HG02678 (cell line): ENCODE data around the gene PALD1.

Experiments used
- ATAC-seq: cut with Tn5 transposase; IDR thresholded peaks from one replicate; pipeline ENCODE4 v1.9.1; 2021; ENCODE audit warnings: mild to moderate bottlenecking, moderate library complexity; ENCODE audit not compliant: unreplicated experiment

Gene PALD1

DNA sequence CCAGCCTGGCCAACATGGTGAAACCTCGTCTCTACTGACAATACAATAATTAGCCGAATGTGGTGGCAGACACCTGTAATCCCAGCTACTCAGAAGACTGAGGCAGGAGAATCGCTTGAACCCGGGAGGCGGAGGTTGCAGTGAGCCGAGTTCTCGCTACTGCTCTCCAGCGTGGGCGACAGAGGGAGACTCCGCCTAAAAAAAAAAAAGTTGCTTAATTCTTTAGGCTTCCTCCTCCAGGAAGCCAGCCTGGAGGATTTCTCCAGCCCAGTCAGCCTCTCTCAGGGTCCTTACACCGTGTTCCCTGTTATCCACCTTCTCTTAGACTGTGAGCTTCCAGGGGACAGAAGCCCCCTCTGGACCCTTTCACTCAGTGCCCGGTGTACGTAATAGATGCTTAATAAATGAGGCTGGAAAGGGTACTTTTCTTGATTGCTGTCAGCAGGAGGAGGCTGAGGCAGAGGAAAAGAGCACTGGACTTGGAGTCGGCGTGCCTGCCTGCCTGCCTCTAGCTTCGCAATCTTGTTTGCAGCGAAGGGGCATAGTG, 20.7 kb upstream of the PALD1 start:
- no peak for ATAC-seq

GRCh38 chr10:70458329-70459060, 20.1 kb upstream of the PALD1 start:
- ATAC-seq = no peak

- ATAC-seq = no peak
Measured at GRCh38 chr10:70459061-70459773, 19.4 kb upstream of the PALD1 start.

GRCh38 chr10:70459774-70460490, 18.6 kb upstream of the PALD1 start:
- no peak for ATAC-seq

DNA sequence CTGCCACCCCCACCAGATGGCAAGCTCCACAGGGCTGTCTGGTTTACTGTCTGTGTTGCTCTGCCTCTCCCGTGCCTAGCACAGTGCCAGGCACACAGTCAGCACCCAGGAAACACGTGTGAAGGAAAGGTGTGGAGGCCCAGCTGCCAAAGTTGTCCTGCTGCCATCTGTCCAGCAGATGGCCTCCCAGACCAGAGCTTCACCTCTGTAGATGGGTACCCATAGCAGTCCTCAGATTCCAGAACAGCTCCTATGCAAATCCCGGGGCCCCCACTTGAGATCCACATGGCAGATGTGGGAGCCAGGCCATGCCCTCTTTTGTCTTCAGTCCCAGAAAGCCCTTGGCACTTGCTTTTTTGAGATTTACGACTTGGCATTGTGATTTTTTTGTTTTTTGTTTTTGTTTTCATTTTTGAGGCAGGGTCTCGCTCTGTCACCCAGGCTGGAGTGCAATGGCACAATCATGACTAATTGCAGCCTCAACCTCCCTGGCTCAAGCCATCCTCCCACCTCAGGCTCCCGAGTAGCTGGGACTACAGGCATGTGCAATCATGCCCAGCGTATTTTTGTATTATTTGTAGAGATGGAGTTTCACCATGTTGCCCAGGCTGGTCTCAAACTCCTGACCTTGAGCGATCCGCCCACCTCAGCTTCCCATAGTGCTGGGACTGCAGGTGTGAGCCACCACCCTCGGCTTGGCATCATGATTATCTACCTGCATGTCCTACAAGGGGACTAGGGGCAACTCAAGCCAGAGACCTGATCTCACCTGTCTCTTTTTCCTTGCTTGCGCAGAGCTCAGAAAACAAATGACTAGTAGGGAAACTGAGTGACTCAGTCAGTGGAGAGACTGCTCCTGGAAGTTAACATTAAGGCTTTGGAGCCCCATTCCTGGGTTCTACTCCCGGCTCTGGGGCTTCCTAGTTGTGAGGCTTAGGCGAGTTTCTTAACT, 16.9 kb upstream of the PALD1 start:
- no peak for ATAC-seq

GRCh38 chr10:70462349-70462984, 16.1 kb upstream of the PALD1 start:
- ATAC-seq = no peak

- ATAC-seq = no peak
Measured at GRCh38 chr10:70465278-70465677, 13.3 kb upstream of the PALD1 start.

- ATAC-seq = no peak
Measured at GRCh38 chr10:70465832-70466231, 12.7 kb upstream of the PALD1 start.

GRCh38 chr10:70466951-70467350, 11.6 kb upstream of the PALD1 start:
- no peak for ATAC-seq

GRCh38 chr10:70472799-70473454, 5.6 kb upstream of the PALD1 start:
- no peak for ATAC-seq

DNA sequence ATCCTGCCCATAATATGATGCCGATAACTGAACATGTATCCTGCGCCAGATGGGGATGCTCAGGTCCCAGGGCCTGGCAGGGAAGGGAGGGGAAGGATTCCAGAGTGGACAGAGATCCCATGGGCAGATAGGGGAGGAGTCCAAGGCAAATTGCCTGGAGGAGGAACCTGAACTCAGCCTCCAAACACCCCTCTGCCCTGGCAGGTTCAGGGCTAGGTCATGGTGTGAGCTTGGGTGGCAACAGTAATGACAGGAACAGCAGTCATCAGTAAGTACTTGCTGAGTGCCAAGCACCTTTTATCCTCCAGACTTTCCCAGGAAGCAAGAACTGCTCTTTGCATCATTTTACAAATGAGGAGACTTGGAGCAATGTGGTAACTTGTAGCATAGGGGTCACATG, 3.8 kb upstream of the PALD1 start:
- ATAC-seq = no peak

- ATAC-seq = no peak
Measured at GRCh38 chr10:70475661-70476060, 2.9 kb upstream of the PALD1 start.

DNA sequence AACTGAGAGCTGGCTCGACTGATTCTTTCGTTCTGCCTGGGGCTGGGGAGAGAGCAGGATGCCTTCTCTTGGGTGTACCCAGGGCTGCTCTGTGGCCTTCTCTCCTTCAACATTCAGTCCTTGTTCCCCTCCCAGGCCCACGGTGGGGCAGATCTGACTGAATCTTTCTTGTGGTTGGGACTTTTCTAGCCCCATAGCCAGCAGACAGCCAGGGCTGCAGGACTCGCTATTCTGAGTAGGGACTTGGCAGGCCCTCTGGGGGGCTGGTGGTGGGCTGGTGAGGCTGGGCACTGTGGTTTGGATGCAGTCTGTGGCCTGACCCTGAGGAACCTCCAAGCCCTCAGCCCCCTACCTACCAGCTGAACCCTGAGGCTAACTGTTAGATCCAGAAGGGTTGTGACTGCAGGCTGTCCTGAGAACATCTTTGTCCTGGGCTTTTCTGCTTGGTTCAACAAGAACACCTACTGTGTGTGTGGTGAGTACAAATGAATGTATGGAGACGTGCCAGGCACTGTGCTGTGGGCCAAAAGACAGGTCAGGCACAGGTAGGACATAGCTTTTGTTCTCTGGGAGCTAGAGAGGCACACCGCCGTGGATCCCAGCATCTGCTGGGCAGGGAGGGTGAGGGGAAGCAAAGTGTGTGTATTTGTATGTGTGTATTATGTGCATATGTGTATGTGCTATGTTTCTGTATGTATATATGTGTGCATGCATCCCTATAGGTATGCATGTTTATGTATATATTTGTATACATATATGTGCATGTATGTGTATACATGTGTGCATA, 2.1 kb upstream of the PALD1 start:
- ATAC-seq = no peak

DNA sequence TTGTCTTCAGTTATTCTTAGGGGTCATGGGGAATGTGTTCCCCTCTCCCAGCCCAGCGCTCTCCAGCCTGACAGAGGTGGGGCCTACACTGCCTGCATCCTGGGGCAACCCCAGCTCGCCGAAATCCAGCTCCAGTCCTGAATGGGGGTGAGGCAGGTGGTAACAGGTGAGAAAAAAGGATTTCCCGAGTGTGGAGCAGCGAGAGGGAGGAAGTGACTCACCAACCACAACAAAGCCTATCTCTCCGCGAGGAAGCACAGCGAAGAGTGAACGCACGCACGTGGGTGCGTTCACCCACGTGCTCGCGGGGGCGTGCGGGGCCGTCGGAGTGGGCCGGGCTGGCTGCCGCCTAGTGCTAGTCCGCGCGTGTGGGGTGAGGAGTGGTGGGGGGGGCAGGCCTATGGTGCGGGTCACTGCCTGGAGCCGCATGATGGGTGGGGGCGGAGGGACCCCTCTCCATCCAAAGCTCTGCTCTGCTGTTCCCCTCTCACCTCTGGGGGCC, 855 bp upstream of the PALD1 start:
- no peak for ATAC-seq

- ATAC-seq = no peak
Measured at GRCh38 chr10:70479165-70479581, 606 bp downstream of the PALD1 start.

GRCh38 chr10:70479626-70480238, 1.2 kb downstream of the PALD1 start:
- no peak for ATAC-seq

DNA sequence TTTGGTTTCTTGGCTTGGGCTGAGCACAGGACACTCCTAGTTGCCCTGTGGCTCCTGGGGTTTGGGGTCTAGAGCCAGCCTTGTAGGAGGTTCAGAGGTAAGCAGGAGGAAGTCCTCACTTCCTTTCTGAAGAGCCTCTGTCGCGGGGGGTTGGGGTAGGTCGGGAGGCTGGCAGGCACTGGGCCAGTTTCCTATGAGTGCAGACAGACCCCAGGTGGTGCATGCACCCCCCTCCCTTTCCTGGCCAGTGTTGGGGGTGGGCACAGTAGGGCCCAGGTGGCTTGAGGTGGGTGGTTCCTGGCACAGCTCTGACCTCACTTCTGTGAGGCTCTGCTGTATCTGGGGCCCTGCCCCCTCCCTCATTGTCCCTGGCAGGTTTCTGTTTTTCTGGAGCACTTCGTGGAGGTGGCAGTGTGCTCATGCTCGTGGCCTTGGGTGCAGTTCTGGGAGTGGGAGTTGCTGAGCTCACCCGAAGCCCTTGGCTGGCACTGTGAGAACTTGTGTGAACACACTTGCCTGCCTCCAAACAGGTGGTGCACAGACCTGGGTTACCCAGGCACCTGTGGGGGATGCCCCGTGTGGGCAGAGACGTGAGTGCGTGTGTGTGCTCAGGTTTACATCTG, 1.8 kb downstream of the PALD1 start:
- ATAC-seq = no peak

GRCh38 chr10:70481105-70481504, 2.5 kb downstream of the PALD1 start:
- no peak for ATAC-seq
